ENCODE data around the gene CROCC.

Gene CROCC

GRCh38 chr1:16971341-16972188 is 49.8 kb downstream of the CROCC start:
- Mint-ChIP-seq H3K27me3 (ENCODE audit: low read depth) (no peaks in the 10 kb centered on the region), H3K4me1 (peaks cover 42% of the 10 kb centered on the region), H3K27ac (peak overlapping the region; percentile 49 to 77 (median 72)), H3K4me3 (no peak overlapping the region), H3K36me3 (ENCODE audit: low read depth) (peaks cover 28% of the 10 kb centered on the region), H3K9me3 (no peaks in the 10 kb centered on the region)
- TF ChIP-seq, protein P1, sequence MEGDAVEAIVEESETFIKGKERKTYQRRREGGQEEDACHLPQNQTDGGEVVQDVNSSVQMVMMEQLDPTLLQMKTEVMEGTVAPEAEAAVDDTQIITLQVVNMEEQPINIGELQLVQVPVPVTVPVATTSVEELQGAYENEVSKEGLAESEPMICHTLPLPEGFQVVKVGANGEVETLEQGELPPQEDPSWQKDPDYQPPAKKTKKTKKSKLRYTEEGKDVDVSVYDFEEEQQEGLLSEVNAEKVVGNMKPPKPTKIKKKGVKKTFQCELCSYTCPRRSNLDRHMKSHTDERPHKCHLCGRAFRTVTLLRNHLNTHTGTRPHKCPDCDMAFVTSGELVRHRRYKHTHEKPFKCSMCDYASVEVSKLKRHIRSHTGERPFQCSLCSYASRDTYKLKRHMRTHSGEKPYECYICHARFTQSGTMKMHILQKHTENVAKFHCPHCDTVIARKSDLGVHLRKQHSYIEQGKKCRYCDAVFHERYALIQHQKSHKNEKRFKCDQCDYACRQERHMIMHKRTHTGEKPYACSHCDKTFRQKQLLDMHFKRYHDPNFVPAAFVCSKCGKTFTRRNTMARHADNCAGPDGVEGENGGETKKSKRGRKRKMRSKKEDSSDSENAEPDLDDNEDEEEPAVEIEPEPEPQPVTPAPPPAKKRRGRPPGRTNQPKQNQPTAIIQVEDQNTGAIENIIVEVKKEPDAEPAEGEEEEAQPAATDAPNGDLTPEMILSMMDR (IDR thresholded peaks at IDR 0.05; ENCODE audit: unreplicated experiment in 3 of 3), result no peak

DNA sequence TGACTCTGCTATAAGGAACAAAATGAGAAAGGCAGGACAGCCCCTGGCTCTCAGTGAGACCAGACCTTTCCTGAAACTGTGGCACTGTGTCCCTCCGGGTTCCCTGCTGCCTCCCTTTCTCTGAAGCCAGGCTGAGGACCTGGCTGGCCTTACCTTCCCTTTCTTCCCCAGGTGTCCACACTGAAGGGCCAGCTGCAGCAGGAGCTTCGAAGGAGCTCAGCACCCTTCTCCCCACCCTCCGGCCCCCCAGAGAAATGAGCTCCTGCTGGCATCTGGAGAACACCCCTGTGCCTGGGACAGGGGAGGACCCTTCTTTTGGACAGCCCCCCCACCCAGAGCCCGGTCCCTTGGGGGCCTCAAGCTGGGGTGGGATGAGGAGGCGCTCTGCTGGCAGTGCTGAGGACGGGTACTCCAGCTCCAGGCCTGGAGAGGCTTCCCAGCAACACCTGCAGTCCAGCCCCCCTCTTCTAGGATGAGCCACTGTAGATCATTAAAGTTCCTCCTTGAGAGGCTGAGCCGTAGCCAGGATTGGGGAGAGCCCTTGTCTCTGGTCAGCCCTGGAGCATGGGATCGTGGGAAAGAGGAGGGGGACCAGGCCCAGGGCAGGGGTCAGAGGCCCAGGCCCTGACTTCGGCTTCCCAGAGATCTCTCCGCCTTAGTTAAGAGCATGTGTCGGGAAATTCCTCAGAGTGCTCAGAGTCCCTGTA is 50.6 kb downstream of the CROCC start:
- no peaks in the 10 kb centered on the region for H3K9me3 Mint-ChIP-seq
- TF ChIP-seq, protein P1 (IDR thresholded peaks at IDR 0.05; ENCODE audit: unreplicated experiment in 3 of 3), result no peak
- H3K4me1 Mint-ChIP-seq, result peaks cover 41% of the 10 kb centered on the region
- peaks cover 21% of the 10 kb centered on the region for H3K36me3 Mint-ChIP-seq (ENCODE audit: low read depth)
- H3K27ac Mint-ChIP-seq, result peak overlapping the region; percentile 57 to 77 (median 72)
- H3K27me3 Mint-ChIP-seq (ENCODE audit: low read depth), result no peaks in the 10 kb centered on the region
- H3K4me3 Mint-ChIP-seq, result no peak overlapping the region

GRCh38 chr1:16973215-16973614 is 51.5 kb downstream of the CROCC start:
- Mint-ChIP-seq H3K27ac (peak overlapping the region in 2 of 3 experiments; percentile 57 to 72), H3K36me3 (ENCODE audit: low read depth) (peaks cover 25% of the 10 kb centered on the region), H3K9me3 (no peaks in the 10 kb centered on the region), H3K27me3 (ENCODE audit: low read depth) (no peaks in the 10 kb centered on the region), H3K4me1 (peaks cover 48% of the 10 kb centered on the region), H3K4me3 (no peak overlapping the region)
- TF ChIP-seq, protein P1 (IDR thresholded peaks at IDR 0.05; ENCODE audit: unreplicated experiment in 3 of 3), result no peak

DNA sequence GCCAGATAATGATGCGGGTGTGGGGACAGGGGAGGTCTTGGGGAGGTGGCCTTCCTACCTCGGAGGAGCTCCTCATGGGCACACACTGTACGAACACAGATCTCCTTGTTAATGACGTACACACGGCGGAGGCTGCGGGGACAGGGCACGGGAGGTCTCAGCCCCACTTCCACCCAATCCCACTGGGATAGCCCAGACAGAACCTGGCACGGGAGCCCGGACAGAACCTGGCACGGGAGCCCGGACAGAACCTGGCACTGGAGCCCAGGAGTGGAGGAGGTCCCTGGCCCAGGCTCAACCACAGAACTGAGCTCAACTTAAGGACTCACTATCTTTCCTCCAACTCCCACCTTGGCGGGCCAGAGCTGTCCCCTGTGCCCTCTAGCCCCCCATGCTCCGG is 53.5 kb downstream of the CROCC start:
- Mint-ChIP-seq H3K4me1 (peaks cover 40% of the 10 kb centered on the region), H3K4me3 (no peak overlapping the region), H3K27ac (peak overlapping the region; percentile 50 to 80 (median 52)), H3K36me3 (ENCODE audit: low read depth) (peaks cover 25% of the 10 kb centered on the region), H3K9me3 (no peaks in the 10 kb centered on the region), H3K27me3 (ENCODE audit: low read depth) (no peaks in the 10 kb centered on the region)
- TF ChIP-seq, protein P1 (IDR thresholded peaks at IDR 0.05; ENCODE audit: unreplicated experiment in 3 of 3), result no peak

- H3K27ac Mint-ChIP-seq, result peak overlapping the region; percentile 36 to 80 (median 68)
- peaks cover 25% of the 10 kb centered on the region for H3K36me3 Mint-ChIP-seq (ENCODE audit: low read depth)
- H3K4me1 Mint-ChIP-seq, result peaks cover 39% of the 10 kb centered on the region
- H3K27me3 Mint-ChIP-seq (ENCODE audit: low read depth), result peaks cover 2% of the 10 kb centered on the region
- H3K9me3 Mint-ChIP-seq, result no peaks in the 10 kb centered on the region
- H3K4me3 Mint-ChIP-seq, result peak overlapping the region; percentile 10 to 76 (median 27)
- TF ChIP-seq, protein P1 (IDR thresholded peaks at IDR 0.05; ENCODE audit: unreplicated experiment in 3 of 3), result no peak
These were observed 54.1 kb downstream of the CROCC start for GRCh38 chr1:16975838-16976237.

All from nephron (organoid).